Astrocyte of the hippocampus (primary cell): ENCODE data around the gene DIS3L.
A peak's percentile ranks its signal among the peaks of the same experiment; 100 is the strongest.
"Not testable (repeated sequence)": the region's sequence is repeated elsewhere in the genome, so short reads cannot be mapped to it uniquely, and the experiment has no call there.

Source experiments
- DNase-seq: peaks from one replicate; pipeline ENCODE4 v3.0.0; 2011; ENCODE audit warnings: low read depth, low spot score

DIS3L gene

DNA sequence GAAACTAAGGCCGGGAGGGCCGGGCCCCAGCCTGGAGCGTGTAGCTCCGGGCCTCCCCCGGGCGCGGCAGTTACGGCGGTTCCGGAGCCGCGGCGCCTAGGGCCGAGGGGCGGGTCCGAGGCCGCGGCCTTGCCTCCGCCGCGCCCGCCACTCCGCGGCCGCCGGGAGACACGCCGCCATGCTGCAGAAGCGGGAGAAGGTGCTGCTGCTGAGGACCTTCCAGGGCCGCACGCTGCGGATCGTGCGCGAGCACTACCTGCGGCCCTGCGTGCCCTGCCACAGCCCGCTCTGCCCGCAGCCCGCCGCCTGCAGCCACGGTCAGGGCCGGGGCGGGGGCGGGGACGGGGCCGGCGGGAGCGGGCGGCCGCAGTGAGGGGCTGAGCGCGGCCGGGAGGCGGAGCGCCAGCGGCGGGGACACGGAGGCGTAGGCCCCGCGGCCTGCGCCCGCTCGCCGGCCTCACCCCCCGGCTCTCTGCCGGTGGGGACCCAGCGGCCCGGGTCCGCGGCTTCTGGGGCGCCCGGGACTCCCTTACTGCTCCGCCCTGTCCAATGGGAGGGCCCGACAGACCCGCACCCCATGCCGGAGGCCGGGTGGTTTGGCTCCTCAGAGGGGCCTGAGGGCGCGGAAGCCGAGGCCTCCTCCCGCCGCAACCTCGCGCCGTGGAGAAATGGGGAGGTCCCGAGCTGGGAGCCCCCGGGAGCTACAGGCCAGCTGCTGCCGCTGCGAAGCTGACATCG lies at the start of gene DIS3L:
TSS of gene DIS3L (plus strand) at position 150 of the 738 bp plus-strand sequence. CDS start at position 179, 29 bp downstream.
- peak; percentile 73 for DNase-seq

DNA sequence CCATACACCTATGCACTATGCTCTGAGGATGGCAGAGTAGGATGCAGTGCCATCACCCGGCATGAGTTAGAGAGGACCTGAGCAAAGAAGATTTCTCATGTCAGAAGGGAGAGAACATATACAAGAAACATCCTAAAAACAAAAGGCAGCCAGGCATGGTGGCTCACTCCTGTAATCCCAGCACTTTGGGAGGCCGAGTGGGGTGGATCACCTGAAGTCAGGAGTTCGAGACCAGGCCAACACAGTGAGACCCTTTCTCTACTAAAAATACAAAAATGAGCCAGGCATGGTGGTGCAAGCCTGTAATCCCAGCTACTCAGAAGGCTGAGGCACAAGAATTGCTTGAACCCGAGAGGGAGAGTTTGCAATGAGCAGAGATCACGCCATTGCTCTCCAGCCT lies 47.5 kb upstream of the DIS3L start:
- DNase-seq = not testable (repeated sequence)

DNA sequence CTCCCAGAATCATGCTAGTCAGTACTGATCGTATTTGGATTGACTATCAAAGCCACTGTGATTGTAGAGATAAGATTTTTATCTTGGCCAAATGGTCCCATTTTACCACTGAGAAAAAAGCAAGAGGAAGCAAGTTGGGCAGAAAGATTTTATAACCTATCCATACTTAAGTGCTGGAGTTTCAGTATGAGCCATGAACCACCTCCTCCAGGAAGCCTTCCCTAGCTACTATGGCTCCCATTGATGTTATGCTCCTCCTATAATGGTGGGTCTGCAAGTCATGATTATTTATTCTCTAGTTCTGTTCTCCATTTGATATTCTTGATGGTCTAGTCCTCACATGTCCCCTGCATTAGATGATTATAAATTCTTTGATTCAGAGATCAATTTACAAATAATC lies 46.4 kb upstream of the DIS3L start:
- no peak for DNase-seq

DNA sequence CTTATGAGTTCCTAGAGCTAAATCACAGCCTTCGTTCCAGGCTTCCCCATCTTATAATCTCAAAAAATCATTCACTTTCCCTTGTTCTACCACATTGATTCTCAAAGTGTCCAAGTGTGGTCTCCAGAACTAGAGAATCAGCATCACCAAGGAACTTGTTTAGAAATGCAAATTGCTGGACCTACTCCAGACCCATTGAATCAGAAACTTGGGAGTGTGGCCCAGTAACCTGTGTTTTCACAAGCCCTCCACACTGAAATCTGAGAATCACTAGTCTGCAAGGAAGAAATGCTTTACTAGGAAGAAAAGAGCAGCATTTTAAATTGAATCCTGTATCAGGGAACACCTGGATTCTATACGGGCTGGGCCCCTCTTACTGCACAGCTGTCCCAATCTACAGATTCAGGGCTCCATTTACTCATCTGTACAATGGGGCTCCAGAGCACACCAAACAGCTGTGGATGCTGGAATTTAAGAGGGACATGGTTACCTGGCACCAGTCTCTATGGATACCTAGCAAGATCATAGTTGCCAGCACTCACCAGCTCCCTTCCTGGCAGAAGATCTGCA lies 43.7 kb upstream of the DIS3L start:
- DNase-seq = peak; percentile 81

DNA sequence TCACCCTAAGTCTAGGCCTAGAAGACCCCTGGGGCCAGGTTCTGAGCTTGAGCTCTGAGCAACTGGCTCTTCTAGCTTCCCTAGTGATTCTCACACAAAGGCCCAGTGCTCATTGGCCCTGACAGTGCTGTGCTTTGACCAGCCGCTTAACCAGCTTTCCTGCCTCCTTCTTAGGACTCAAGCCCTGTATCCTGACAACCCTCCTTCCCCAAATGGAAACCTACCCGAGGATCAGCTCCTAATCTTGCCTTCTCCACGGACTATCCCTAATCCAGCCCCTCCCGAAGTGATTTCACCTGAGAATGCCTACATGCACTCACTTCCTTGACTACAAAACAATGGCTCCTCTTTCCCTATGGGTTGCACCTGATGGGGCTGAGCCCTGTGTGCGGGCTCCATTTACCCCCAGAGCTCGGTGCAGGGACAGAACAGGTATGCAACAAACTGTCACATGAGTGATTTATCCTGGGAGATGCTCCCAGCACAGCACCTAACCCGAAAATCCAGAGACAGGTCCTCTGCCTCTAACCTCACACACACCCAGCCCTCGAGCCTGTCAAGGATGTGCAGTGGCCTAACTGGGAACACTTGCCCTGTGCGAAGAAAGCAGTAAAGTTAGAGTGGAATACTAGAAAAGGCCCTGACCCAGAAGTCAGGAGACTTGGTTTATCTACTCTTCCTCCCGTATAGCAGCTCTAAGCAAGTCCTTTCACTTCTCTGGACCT lies 42.1 kb upstream of the DIS3L start:
- DNase-seq = no peak

DNA sequence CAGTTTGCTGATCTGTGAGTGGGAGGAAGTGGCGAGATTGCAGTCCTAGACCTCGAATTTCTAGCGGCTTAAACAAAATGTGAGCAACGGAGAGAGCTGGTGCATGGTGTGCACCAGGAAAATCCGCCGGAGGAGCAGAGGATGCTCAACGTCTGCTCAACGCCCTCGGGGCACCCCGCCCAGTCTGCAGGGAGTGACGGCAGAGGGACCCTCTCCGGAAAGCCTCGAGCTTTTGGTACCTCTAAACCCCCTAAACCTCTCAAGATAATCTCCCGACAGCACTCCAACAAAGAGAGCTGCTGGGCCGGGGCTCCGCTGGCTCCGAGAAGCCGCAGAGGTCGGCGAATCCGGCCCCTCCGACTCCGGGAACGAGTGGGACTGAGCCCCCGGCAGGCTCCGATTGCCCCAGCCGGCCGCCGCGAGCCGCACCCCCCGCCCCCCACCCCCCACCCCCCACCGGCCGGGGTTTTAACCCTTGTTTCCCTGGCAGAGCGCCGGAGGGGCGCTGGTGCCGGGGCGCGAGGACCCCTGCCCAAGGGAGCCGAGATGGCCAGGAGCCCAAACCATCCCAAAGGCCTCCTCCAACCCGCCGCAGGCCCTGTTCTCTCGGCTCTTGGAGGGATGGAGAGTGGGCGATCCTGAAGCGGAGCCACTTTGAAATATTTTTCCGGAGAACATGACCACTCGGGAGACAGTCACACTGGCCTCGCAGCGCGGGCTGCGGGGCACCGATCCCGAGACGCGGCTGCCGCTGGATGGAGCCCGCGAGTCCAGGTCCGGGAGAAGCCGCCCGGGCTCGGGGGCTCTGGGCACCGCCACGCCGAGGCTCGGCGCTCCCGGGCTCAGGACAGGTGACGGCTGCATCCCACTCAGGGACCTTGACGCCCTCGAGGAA lies 41.3 kb upstream of the DIS3L start:
- peak; percentile 84 for DNase-seq

DNA sequence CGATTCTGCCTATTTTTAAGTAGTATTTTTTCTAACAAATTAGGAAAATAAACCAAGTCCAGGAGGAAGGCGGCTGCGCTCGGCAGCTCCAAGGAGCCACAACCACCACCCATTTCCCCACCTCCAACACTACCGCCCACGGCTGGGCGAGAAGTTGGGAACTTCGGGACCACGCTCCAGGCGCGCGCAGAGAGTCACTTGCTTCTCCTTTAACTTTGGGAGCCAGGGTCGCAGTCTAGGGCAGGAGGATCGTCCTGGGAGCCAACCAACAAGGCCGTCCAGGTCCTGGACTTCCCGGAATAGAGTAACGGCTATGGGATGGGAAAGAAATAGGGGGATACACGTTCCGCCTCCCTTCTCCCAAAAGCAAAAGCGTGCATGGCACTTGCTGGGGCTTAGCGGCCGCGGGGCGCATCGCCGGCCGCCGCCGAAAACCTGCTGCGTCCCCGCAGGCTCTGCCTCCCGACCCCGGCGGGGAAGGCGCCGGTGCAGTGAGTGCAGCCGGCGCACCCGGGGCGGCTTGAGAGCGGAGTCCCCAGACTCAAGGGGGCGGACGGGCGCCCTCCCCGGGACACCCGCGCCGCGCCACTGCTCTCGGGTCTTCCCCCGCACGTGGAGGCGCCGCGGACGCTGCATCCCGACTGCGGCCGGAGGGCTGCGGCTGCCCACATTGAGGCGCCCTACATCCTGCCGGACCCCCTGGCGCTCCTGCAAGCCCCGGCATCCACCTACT lies 40.5 kb upstream of the DIS3L start:
- peak; percentile 62 for DNase-seq

DNA sequence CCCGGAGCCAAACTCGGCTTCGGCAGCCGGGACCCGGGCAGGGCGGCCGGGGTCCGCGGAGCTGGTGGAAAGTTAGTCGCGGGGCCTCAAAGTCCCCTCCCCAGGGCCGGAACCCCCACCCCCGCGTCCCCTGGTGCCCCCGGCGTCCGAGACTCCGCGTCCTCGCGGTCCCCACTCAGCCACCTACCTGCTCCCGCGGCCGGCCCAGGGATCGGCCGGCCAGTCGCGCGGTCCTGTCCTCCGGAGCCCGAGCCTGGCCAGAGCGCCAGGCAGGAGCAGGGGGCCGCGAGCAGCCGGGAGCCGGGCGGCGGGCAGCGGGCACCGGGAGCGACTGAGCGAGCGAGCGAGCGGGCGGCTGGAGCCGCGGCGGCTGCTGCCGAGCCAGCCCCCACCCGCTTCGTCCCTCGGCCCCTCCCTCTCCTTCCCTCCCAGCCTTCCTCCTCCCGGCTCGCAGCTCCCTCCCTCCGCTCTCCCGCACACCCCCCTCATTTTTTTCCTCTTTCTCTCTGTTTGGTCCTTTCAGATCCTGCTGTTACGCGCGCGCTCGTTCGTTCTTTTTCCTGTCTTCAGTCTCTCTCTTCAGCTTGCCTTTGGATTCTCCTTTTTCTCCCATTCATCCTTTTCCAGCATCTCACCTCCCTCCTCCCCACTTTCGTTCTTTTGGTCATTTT lies 39.8 kb upstream of the DIS3L start, which contains the start of gene MEGF11:
TSS of gene MEGF11 (minus strand) at position 333 of the 671 bp plus-strand sequence. CDS start 125,347 bp downstream, outside the sequence.
- peak; percentile 73 for DNase-seq

DNA sequence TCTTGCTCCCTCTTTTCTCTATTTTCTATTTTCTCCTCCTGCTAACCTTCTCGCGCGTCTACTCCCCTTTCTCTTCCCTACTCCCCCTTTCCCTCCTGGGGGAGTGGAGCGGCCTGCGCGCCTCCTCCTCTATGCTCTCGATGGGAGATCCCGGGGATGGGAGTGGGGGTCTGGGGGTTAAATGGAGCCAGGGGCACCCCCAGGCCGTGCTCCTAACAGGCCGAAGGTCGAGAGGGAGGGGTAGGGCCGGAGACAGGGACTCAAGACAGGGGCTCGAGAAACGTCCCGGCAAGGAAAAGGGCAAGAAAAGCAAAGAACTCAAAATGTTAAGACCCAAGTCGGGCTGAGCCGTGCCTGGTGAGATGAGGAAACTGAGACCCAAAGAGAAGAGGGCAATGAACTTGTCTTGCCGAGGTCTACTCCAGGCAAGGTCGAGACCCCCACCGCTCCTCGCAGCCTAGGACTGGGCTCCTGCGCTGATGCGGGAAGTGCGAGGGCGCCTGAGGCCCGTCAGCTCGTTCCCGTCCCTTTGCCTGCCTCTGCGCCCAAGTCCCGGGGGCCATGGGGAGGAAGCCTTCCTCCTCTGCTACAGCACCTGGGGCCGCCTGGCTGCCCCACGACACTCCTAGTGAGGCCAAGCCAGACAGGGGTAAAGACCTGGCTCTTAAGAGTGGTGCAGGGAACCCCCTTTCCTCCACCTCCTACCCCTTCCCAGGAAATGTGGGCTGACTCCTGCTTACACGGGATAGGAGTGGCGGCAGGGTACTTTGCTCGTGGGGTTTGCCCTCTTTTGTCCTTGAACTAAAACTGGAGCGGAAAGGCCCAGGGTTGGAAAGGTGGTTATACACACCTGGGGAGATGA lies 39.0 kb upstream of the DIS3L start:
- peak; percentile 8 for DNase-seq

DNA sequence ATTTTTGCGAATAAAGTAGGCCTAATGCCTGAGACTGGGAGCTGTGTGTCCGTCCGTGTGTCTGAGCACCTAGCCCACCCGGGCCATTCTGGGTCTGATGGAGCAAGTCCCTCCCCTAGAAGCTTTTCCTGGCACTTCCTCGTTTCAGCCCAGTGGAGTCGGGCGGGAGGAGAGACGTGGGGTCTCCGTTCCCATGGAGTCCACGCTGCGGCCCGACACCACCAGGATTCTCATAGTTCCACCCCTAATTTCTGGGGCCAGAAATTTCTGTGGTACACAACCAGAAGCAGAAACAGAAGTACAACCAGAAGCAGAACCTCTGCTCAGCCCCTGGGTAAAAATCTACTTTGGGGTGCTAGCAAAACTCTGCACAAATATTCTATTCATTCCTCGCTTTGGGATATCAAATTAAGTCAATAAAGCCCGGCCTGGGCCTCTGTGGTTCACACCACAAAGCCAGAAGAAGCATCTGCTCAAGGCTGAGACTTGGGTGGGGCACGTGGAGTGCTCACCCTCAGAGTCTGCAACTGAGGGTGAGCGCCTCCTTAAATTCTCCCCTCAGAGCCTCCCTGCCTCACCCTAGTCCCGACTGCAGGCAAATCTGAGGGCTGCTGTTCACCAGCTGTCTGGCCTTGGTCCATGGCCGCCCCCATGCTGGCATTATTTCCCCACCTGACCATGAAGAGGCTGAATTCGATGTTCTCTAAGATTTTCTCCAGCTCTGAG lies 38.3 kb upstream of the DIS3L start:
- DNase-seq = no peak

DNA sequence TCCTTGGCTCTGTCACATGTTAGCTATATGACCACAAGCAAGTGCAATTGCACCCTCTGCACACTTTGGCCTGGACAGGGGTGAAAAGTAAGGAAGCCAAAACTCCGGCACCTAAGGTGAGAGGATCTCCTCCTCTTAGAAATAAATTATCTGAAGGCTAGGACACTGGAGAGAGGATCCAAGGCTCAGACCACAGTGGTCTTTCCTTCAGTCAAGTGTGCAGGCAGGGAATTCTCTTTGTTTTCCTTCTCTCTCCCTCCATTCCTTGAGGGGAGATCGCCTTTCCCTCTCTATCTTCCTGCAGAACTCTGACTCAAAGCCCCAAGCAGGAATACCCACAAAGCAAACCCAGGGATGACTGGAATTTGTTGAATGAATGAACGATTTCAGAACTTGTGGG lies 36.7 kb upstream of the DIS3L start:
- DNase-seq = no peak

DNA sequence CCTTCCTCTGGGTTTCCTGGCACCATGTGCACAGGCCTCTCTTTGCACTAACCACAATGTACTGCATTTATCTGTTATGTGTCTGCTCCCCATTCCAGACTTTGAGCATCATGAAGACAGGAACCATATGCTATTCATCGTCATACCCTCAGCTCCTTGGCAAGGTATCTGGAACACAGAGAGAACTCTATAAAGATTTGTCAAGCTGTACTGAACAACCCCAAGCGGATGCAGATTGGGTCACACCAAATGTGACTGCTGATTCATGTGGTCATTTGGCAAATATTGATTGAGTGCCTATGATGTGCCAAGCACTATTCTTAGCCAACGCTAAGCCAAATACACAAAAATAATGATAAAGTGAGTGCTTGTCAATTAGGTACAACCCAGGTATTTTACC lies 32.3 kb upstream of the DIS3L start:
- no peak for DNase-seq

DNA sequence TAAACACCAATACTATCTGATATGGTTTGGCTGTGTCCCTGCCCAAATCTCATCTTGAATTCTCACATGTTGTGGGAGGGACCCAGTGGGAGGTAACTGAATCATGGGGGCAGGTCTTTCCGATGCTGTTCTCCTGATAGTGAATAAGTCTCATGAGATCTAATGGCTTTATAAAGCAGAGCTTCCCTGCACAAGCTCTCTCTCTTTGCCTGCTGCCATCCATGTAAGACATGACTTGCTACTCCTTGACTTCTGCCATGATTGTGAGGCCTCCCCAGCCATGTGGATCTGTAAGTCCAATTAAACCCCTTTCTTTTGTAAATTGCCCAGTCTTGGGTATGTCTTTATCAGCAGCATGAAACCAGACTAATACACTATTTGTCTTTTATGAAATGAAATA lies 30.5 kb upstream of the DIS3L start:
- DNase-seq = not testable (repeated sequence)

DNA sequence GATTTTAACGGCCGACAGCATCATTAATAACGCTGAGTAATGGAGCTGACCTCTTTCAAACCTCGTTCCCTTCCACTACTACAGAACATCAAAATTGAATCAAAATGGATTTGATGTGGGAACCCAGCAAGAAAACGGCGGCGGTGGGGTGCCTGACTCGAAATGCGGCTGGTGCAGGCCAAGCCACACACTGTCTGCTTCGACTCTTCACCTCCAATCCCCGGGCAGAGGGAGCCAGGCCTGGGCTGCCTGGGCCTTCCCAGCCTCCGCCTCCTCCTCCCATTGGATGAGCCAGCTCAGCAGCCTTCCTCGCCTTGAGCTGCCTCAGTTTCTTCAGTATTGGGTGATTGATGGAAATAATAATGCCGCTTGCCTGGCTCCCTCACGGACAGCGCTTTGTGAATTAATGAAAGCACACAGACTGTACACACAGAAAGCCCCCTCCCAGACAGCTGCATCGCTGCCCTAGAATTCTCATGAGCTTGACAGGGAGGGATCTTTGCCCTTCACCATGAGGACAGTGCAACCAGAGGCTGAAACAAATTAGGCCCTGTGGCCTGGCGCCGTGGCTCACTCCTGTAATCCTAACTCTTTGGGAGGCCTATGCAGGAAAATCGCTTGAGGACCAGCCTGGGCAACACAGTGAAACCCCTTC lies 28.4 kb upstream of the DIS3L start:
- DNase-seq = no peak

DNA sequence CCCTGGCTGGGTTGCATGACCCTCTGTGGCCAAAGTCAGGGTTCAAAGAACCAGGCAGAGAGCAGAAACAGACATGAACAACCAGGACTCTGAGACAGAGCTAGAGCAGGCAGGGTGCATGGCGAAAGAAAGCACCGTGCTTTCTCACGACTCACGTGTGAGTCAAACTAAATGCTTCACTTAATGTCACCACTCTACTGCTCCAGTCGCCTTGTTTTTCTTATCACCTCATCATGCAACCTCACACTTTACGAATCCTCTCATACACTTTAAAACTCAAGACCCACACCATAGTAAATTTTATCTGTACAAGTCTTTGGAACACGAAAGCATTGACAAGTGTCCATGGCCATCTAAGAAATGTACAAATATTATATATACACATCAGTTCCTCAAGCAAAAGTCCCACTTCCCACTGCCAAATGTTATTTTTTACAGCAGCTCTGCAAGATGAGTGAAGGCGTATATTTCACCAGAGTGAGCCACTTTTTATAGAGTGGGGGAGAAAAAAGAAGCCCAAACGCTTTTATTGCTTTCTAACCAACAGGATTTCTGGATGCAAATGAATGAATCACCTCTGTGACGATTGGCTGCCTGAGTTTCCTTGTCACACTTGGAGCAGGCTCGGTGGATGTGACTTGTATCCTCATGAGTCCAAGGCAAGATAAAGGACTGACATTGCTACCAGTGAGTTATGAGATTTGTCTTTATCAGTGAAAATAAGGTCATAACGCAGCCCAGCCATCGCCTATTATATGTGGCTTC lies 23.9 kb upstream of the DIS3L start:
- DNase-seq = peak; percentile 78

DNA sequence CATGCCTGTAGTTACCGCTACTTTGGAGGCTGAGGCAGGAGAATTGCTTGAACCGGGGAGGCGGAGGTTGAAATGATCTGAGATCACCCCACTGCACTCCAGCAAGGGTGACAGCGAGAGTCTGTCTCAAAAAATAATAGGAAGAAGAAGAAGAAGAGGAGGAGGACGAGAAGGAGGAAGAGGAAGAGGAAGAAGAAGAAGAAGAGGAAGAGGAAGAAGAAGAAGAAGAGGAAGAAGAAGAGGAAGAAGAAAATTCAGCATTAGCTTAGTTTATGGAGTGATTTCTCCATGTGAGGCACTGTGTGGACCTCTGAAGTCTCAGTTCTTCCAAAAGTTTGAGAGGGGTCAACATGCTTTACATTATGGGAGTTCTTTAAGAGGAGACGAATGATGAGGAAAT lies 22.4 kb upstream of the DIS3L start:
- no peak for DNase-seq

DNA sequence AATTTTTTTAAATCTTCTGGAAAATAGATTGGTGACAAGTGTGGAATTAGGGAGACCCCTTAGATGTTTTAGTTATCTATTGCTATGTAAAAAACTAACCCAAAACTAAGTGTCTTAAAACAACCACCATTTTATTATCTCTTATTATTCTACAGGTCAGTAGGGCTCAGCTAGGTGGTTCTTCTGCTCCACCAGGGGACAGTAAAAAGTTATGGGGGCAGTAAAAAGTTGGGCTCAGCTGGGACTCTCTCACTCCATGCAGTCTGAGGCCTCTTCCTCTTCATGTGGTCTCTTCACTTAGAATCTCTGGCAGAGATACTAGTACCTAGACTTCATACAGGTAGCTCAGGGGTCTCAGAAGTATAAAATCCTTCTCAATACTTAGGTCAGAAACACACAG lies 18.0 kb upstream of the DIS3L start:
- DNase-seq = no peak

DNA sequence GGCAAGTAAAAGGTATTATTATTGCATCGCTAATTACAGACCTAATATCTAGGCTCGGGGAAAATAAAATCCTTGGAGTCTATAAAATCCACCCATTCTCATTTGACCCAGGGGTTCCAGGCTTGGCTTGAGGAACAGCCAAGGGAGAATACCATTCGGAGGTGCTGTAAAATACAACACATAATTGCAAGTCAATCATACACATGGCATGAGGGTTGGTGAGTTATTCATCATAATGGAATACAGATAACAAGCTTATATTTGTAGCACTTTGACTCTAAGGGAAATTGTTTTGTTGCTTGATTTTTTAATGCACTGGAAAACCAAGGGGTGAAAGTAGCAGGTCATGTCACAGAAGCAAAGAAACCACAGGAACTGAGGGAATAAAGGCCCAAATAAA lies 16.8 kb upstream of the DIS3L start:
- no peak for DNase-seq
